Mesenteric fat pad (tissue), 1 donor: ENCODE measurements around the gene PSTK. TPM values are rescaled to one million over a fixed set of nuclear protein-coding genes. Genes with fewer than 3 reads are reported as not detected.
A peak's percentile ranks its signal among the peaks of the same experiment; 100 is the strongest.

ENCODE experiments used
- DNase-seq: peaks from one replicate; pipeline ENCODE4 v3.0.0-alpha.2; 2020; ENCODE audit warnings: low spot score
- long read RNA-seq: library from polyadenylated mRNA; unstranded; transcript quantifications from one replicate; pipeline ENCODE4 v2.0.0, GENCODE V29; 2020
- total RNA-seq: library from RNA; stranded (reverse); fragmentation: NEBNext Ultra II Directional; extraction: Animal tissue kit (Norgen Biotek cat#: 25700); gene quantifications from one replicate; pipeline ENCODE4 v1.2.1, GENCODE V29; 2021
- donor health status: DM: yes; HTN: yes; CAD: no.

The PSTK gene
- 1.9 TPM for total RNA-seq
- long read RNA-seq, partial matches to known transcripts: 0 of 4 reads
- long read RNA-seq, other reads (novel, unspliced or antisense): 0 of 4 reads

- DNase-seq: peak; percentile 97
These were observed at the start of gene PSTK for GRCh38 chr10:122980209-122981065. PSTK (plus strand) TSS chr10:122980401; CDS start chr10:122980480, 79 bp downstream.

- DNase-seq: no peak
These were observed 48.9 kb upstream of the PSTK start for GRCh38 chr10:122931088-122931906.

DNA sequence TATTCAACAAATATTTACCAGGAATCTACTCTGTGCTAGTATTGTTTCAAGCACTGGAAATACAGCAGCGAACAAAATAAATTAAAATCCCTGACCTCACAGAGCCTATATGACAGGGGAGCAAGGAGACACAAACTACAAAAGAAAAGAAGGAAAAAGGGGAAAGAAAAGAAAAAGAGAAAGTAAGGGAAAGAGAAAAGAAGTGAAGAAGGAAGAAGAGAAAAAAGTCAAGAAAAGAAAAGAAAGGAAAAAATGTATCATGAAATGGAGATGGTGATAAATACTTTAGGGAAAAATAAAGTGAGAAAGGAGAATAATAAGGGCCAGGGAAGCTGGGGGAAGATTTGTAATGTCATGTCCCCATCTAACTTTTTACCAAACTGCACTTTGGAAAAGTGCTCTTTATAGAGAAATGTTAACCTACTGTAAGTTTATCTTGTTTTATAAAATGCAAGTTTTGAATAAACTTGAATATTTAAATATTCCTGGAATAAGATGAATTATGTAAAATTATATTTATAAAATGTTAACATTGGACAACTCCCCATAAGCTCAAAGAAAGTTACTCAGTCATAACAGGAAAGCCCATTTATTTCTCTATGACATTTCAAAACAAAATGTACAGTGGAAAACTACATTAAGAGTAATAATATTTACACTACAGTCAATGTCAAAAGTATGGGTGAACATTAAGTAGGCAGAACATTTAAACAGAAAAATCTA is 40.9 kb upstream of the PSTK start:
- DNase-seq: no peak

DNA sequence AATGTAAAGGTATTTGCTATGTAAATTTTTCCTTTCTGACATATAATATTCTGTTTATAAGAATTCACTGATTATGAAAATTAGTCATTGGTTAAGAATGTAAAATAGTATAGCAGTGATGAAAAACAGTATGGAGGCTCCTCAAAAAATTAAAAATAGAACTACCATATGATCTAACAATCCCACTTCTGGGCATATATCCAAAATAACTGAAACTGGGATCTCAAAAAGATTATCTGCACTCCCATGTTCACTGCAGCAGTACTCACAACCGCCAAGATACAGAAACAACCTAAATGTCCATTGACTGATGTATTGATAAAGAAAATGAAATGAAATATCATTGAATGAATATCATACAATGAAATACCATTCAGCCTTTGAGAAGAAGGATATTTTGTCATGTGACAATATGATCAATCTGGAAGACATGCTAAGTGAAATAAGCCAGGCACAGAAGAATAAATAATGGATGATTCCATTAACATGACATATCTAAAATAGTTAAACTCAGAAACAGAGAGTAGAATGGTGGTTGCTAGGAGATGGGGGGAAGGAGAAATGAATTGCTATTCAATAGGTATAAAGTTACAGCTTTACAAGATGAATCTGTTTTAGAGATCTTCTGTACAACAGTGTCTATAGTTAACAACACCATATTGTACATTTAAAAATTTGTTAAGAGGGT is 40.2 kb upstream of the PSTK start:
- DNase-seq: no peak

- DNase-seq: no peak
These were observed 30.9 kb upstream of the PSTK start for GRCh38 chr10:122949296-122949695.

GRCh38 chr10:122953902-122954730 is 26.1 kb upstream of the PSTK start, which contains the start of gene C10orf88:
C10orf88 (minus strand) TSS chr10:122954227; CDS start chr10:122954178, 49 bp downstream.
- peak; percentile 99 for DNase-seq

DNA sequence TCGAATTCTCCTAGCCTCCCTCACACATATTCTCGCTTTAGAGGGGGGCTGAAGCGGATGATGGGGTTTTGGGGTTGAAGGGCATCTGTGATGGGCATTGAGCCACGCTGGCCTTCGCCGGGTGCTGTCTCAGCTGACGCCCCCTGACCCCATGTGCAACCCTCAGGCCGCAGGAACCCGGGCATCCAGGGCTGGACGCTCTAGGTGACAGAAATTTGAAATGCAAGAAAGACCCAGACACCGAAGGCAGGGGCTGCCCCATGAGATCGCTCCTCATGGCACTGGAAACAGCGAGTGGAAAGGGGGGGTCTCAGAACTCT is 25.5 kb upstream of the PSTK start:
- DNase-seq: no peak

GRCh38 chr10:122955892-122956291 is 24.3 kb upstream of the PSTK start:
- no peak for DNase-seq

GRCh38 chr10:122957474-122957873 is 22.7 kb upstream of the PSTK start:
- no peak for DNase-seq

GRCh38 chr10:122962405-122962804 is 17.8 kb upstream of the PSTK start:
- DNase-seq: no peak

GRCh38 chr10:122966879-122967278 is 13.3 kb upstream of the PSTK start:
- no peak for DNase-seq

DNA sequence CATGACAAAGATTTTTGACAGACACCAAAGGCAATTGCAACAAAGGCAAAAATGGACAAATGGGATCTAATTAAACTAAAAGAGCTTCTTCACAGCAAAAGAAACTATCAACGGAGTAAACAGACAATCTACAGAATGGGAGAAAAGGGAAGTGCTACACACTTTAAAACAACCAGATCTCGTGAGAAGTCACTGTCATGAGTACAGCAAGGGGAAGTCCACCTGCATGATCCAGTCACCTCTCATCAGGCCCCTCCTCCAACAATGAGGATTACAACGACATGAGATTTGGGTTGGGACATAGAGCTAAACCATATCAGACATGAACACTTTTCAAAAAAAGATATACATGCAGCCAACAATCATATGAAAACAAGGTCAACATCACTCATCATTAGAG is 11.5 kb upstream of the PSTK start:
- no peak for DNase-seq

- no peak for DNase-seq
These were observed 6.2 kb upstream of the PSTK start for GRCh38 chr10:122974023-122974422.

GRCh38 chr10:122974543-122975064 is 5.6 kb upstream of the PSTK start:
- DNase-seq: no peak

GRCh38 chr10:122981066-122981464 is 864 bp downstream of the PSTK start:
- DNase-seq: no peak

DNA sequence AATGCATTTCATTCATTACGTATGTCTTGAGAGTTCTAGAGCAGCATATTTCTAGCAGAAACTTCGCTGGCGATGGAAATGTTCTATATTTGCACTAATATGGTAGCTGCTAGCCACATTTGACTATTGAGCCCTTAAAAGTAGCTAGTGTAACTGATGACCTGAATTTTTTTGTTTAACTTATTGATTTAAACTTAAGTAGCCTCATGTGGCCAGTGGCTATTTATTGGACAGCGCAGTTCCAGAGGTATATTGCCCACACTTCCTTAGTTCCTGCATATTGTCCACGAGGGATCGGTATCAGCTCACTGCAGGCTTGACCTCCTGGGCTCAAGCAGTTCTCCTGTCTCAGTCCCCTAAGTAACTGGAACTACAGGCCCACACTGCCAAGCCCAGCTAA is 3.7 kb downstream of the PSTK start:
- DNase-seq: no peak

- DNase-seq: no peak
These were observed 4.5 kb downstream of the PSTK start for GRCh38 chr10:122984708-122985107.

DNA sequence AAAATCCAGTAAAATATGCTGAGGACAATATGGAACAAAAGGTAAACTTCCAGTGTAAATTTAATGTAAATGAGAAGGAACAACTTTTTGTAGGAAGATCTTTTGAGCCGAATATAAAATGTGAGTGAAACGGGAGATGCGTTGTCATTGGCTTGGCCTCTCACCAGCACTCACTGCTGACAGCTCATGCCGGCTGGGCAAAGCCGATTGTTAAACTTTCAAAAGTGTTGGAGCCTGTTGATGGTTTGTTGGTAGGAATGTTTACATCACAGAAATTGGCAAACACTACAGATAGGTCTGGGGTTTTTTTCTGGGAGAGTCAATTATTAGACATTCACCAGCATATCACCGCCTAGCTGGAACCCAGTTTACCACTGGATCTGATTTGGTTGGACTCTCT is 6.1 kb downstream of the PSTK start:
- DNase-seq: no peak

GRCh38 chr10:122988501-122988900 is 8.3 kb downstream of the PSTK start:
- DNase-seq: no peak

DNA sequence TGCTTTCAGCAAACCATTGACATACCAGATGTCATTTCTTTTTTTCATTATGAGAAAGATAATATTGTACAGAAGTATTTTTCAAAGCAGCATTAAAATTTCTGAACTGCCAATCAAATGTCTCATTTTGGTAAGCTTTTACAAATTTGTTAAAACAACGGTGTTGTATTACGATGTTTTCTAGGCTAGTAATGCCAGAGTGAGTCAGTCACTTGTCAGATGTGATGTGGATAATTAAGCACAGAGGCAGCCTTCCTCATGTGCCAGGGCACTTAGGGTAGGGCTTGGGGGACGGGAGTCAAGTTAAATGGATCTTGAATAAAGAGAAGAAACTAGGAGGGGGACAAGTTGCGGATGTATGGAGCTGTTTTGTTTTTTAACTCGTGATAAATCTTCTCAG is 10.1 kb downstream of the PSTK start:
- DNase-seq: no peak
